GM21515 (cell line): ENCODE results near the gene ITGB7.

Experiments
- ATAC-seq: cut with Tn5 transposase; IDR thresholded peaks from one replicate; pipeline ENCODE4 v1.9.1; 2021; ENCODE audit not compliant: unreplicated experiment

The ITGB7 gene

GRCh38 chr12:53151039-53151438 is 56.0 kb downstream of the ITGB7 start:
- ATAC-seq, result no peak

- ATAC-seq, result no peak
Observed at GRCh38 chr12:53147653-53148052, 59.4 kb downstream of the ITGB7 start.

GRCh38 chr12:53147181-53147580 is 59.9 kb downstream of the ITGB7 start:
- ATAC-seq, result no peak

- ATAC-seq, result no peak
Observed at GRCh38 chr12:53145383-53146260, 61.4 kb downstream of the ITGB7 start.

GRCh38 chr12:53143355-53143754 is 63.7 kb downstream of the ITGB7 start:
- no peak for ATAC-seq
